Colon (tissue), 2 donors: ENCODE data around the gene ZNF273.
"Not testable (repeated sequence)": the region's sequence is repeated elsewhere in the genome, so short reads cannot be mapped to it uniquely, and the experiment has no call there.

Experiments
- FAIRE-seq: peaks from 2 replicates; lab custom pipeline; 2012; peaks lifted over from hg19 to GRCh38; lab: Jason Lieb, UNC
- donor health status: control.
- donor health status: control.

Gene ZNF273

DNA sequence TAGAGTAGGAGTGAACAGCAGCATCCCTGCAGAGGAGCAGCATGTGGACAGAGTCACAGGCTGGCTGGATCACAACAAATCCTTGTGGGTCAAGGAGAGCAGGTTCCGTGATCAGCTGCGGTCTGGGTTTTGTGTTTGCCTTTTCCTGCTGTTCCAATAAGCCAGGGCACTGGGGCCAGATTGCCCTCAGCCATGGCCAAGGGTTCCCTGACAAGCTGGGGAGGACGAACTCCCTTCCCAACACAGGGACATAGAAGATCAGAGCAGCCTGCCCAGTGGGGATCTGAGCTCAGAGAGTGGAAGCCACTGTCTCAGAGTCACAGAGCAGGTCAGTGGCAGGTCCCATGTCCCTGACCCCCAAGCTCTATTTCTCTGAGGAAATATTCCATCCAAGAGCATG, 12.8 kb upstream of the ZNF273 start:
- FAIRE-seq = not testable (repeated sequence)

GRCh38 chr7:64890761-64891362, 12.2 kb upstream of the ZNF273 start:
- no peak for FAIRE-seq

GRCh38 chr7:64891363-64892081, 11.6 kb upstream of the ZNF273 start:
- FAIRE-seq = not testable (repeated sequence)

GRCh38 chr7:64892116-64892515, 11.0 kb upstream of the ZNF273 start:
- no peak for FAIRE-seq

DNA sequence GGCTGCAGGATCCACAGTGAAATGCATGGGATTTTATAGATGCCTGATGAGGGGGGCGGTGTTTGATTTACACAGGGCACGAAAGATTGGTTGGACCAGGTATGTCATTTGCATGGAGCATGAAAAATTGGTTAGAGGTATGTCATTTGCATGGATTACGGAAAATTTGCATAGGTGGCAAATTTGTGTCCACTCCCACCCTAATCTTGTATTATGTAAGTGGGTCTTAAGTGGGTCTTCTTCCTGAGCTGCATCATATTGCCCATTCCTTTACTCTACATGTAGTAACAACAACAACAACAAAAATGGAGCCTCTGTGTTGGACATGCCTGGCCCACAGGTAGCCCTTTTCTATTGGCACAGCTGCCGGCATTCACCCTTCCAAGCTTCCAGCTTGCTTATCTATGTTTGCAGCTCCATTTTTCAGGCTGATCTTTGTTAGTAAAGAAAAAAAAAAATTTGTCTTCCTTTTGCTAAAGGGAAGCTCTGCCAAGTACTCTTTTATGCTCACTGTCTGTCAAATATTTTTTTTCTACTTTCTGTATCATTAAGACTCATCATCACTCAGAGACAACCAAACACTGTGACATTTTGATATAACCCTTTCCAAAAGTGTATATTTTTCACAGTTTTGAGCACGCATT, 10.3 kb upstream of the ZNF273 start:
- no peak for FAIRE-seq

GRCh38 chr7:64893401-64893800, 9.7 kb upstream of the ZNF273 start:
- no peak for FAIRE-seq

DNA sequence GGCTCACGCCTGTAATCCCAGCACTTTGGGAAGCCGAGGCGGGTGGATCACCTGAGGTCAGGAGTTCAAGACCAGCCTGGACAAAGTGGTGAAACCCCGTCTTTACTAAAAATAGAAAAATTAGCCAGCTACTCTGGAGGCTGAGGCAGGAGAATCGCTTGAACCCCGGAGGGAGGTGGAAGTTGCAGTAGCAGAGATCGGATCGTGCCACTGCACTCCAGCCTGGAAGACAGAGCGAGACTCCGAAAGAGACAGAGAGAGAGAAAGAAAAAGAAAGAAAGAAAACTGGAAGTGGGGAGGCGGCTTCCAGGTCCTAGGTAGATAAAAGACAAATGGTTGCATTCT, 640 bp upstream of the ZNF273 start:
- FAIRE-seq = not testable (repeated sequence)

DNA sequence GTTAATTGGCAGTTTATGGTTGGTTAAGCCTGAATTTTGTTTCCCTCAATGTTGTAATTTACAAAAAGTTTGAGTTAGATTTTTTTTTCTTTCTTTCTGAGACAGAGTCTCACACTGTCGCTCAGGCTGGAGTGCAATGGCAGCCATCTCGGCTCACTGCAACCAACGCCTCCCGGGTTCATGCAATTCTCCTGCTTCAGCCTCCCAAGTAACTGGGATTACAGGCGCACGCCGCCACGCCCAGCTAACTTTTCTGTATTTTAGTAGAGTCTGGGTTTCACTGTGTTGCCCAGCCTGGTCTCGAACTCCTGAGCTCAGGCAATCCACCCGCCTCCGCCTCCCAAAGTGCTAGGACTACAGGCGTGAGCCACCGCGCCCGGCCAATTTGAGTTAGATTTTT, 935 bp downstream of the ZNF273 start:
- FAIRE-seq = no peak

- FAIRE-seq = no peak
Measured at GRCh38 chr7:64905133-64905532, 2.1 kb downstream of the ZNF273 start.

DNA sequence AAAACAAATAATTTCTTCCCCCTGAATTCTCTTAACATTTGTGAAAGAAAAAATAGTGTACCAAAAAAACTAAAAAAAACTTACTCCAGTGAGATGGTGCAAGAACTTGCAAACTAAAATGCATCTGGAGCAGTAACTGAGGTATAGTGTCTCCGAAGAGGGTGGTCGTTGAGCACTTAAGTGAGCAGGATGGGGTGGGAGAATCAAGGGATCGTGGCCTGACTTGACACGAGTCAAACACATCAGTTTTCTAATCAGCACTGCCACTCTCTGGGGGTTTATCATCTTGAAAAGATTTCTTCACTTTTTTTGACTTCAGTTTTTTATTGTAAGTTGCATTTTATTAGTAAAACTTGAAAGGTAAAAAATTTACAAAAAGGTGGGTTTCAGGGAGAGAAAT, 2.5 kb downstream of the ZNF273 start:
- no peak for FAIRE-seq

DNA sequence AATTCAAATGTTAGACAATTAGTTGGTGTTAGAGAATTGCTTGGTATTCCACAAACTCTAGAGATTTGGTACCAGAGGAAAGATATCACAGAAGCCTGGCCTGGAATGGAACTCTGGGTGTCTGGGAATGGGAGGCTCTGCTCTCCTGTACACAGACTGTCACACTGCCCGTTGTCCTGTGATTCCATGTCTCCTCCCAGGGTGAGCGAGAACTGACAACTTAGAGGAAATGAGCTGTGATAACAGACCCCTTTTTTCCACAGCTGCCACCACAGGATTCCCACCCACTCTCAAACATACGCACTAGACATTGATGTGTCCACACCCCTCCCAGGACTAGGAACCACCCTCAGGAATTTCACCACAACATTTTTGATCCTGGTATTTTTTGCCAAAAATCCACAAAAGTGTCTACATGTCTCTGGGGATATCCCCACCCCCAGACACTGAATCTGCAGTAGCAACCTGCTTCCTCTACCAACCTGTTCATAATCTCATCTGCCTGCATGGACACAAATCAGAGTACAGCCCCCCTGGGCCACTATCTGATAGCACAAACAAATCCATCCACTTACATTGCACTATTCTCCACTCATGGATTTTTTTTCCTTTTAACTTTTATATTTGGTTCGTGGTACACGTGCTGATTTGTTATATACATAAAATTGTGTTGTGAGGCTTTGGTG, 4.7 kb downstream of the ZNF273 start:
- FAIRE-seq = no peak

DNA sequence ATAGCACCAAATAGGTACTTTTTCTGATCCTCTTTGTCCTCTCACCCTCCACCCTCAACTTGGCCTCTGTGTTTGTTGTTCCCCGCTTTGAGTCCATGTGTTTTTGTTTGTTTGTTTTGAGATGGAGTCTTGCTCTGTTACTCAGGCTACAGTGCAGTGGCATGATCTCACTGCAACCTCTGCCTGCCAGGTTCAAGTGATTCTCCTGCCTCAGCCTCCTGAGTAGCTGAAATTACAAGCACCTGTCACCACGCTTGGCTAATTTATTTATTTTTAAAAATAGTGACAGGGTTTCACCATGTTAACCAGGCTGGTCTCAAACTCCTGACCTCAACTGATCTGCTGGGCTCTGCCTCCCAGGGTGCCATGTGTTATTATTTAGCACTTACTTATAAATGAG, 5.3 kb downstream of the ZNF273 start:
- no peak for FAIRE-seq

DNA sequence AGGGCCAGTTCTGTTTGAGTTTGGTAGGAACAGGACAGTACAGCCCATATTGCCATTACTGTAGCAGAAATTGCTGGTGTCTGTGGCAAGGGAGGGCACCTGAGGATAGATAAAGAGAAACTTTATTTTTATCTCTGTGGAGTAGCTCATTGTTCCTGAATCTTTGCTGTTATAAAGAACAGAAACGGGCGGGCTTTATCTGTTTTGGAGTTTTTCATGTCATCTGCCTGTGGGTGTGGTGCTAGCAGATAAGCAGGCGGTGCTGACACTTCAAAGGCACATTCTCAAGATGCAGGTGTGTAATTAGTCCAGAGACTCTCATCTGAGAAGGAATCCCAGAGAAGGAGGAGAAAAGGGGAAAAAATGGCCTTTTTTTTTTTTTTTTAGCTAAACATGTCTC, 11.5 kb downstream of the ZNF273 start:
- FAIRE-seq = no peak

- FAIRE-seq = not testable (repeated sequence)
Measured at GRCh38 chr7:64915301-64915700, 12.2 kb downstream of the ZNF273 start.

GRCh38 chr7:64928252-64929187, 25.4 kb downstream of the ZNF273 start:
- FAIRE-seq = not testable (repeated sequence)

DNA sequence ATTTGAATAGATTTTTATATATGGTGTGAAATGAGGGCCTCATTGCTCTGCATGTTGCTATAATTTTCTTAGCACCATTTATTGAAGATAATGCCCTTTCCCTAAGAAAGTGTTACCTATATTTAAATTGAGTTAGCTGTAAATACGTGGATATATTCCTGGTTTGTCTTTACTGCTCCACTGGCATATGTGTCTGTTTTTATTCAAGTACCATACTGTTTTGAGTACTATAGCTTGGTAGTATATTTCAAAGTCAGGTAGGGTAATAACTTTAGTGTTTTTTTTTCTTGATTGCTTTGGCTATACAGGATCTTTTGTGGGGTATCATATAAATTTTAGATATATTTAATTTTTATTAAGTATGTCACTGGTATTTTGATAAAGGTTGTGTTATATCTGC, 31.4 kb downstream of the ZNF273 start:
- FAIRE-seq = no peak

DNA sequence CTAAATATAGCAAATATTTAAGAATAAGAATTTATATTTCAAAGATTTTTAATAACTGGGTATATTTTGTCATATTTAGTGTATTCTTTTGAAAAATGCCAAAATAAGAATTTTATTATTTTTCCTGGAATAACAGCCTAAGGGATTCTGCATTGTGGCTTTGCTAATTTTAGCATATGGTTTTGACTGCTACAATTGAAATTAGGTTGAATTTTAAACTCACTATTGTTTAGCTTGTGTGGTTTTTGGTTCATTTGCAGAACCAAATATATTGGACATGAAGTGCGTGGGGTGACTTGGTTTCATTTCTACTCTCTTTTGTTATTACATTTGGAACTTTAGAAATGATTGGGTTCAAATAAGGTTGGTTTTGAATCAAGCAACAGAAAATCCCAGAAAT, 35.5 kb downstream of the ZNF273 start:
- no peak for FAIRE-seq

- FAIRE-seq = not testable (repeated sequence)
Measured at GRCh38 chr7:64940021-64940420, 36.9 kb downstream of the ZNF273 start.

GRCh38 chr7:64944667-64945502, 41.8 kb downstream of the ZNF273 start:
- FAIRE-seq = not testable (repeated sequence)

DNA sequence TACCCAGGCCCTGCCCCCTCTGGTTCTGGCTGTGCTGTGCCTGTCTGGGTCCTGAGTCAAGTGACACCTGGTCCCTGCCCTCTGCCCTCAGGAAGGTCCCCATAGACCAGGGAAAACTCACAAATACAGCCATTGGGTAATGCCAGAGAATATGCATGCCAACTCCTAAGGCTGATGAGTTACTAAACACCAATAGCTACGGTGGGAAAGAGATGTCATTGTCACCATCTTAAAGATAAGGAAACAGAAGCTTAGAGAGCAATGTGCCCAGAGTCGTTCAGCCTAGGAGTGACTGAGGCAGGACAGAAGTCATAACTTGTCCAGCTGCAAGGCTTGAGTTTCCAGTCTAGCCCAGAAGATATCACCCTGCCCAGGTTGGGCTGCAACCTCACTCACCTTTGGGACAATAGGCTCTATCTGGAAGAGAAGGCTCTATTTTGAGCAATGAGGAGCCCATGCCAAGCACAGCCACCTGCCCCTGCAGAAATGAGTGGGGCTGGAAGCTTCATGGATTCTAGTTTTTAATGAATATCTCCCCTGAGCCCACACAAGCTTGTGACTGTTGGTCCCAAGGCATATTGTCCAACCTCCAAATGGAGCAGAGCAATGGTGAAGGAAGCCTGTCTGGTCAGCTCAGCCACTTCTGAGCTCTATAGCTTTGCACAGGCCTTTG, 42.6 kb downstream of the ZNF273 start:
- no peak for FAIRE-seq
